Mammary epithelial cell (primary cell): ENCODE data around the gene SLC66A3.

ENCODE experiments used
- EZH2 ChIP-seq: IDR thresholded peaks from 2 replicates; pipeline ENCODE4 v1.6.1; 2012; ENCODE audit warnings: low read length, inconsistent platforms, borderline replicate concordance
- TF ChIP-seq, protein P1 (sequence below), 2 donors: IDR thresholded peaks in 1 of 2; conservative IDR thresholded peaks in 1 of 2; 2 replicates each; pipeline ENCODE4 v1.5.1; 2011 to 2012; ENCODE audit warnings: inconsistent platforms in 2 of 2, low read length in 2 of 2, mild to moderate bottlenecking in 2 of 2, control low read depth in 1 of 2, low read depth in 1 of 2; ENCODE audit not compliant: insufficient read depth in 1 of 2; ENCODE audit errors: extremely low read depth in 1 of 2

- TF ChIP-seq, protein P1, sequence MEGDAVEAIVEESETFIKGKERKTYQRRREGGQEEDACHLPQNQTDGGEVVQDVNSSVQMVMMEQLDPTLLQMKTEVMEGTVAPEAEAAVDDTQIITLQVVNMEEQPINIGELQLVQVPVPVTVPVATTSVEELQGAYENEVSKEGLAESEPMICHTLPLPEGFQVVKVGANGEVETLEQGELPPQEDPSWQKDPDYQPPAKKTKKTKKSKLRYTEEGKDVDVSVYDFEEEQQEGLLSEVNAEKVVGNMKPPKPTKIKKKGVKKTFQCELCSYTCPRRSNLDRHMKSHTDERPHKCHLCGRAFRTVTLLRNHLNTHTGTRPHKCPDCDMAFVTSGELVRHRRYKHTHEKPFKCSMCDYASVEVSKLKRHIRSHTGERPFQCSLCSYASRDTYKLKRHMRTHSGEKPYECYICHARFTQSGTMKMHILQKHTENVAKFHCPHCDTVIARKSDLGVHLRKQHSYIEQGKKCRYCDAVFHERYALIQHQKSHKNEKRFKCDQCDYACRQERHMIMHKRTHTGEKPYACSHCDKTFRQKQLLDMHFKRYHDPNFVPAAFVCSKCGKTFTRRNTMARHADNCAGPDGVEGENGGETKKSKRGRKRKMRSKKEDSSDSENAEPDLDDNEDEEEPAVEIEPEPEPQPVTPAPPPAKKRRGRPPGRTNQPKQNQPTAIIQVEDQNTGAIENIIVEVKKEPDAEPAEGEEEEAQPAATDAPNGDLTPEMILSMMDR (conservative IDR thresholded peaks at IDR 0.05 in 1 of 2, IDR thresholded peaks at IDR 0.05 in 1 of 2; ENCODE audit: extremely low read depth in 1 of 2, insufficient read depth in 1 of 2, low read depth in 1 of 2, low read length in 2 of 2): no peak
- no peak for TF ChIP-seq EZH2
Observed at GRCh38 chr2:11227595-11227994, 72.3 kb downstream of the SLC66A3 start.
